Measurements from ENCODE around the gene TMEM178B.

DNA sequence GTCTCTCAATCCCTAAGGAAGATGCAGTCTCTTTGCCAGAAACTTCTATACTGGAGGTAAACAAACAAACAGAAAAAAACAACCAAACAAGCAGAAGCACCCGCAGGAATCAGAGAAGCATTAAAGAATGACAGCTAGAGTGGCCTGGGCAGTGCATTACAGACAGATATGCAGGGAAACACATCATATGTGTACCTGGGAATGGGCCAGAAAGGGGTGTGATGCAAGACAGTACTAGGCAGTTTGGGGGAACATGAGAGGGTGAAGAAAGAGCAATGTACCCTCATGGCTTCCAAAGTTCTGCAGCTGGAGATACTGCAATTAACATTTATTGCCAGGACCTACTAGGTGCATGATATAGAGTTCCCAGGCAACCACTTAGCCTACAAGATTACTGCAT, 177.3 kb downstream of the TMEM178B start:
- TF ChIP-seq SUZ12 (IDR thresholded peaks at IDR 0.05; ENCODE audit: extremely low read depth, insufficient read depth, insufficient read length), result no peak
- TF ChIP-seq ZNF274 (IDR thresholded peaks at IDR 0.05; ENCODE audit: low read depth, low read length), result no peak

Data from NT2/D1 (cell line).